CD4-positive, alpha-beta T cell treated with Interleukin-12 subunit alpha and Interleukin-12 subunit beta, for 1 hour (primary cell): Measurements from ENCODE around the gene WWP2.
A peak's percentile ranks its signal among the peaks of the same experiment; 100 is the strongest.
"Not testable (repeated sequence)": the region's sequence is repeated elsewhere in the genome, so short reads cannot be mapped to it uniquely, and the experiment has no call there.

Experiments used
- DNase-seq: peaks from one replicate; pipeline ENCODE4 v3.0.0-alpha.2; 2020

Gene WWP2

DNA sequence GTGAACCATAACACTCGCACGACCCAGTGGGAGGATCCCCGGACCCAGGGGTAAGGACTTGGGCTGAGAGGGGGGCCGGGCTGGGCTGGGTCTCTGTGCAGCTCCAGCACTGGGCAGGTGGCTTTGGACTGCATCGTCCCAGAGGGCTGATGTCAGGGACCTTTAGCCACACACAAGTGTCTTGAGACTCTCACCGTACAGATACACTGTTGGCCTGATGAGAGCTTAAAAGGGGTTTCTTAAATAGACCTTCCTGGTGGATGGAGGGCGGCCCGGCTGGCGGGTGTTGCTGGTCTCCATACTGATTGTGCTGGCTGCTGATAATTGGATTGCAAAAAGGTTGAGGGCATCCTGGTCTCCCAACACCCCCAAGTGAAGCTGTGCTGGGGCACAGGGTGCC is 167.3 kb downstream of the WWP2 start:
- no peak for DNase-seq

- DNase-seq: peak; percentile 57
Observed at GRCh38 chr16:69930117-69930776, 168.1 kb downstream of the WWP2 start.

DNA sequence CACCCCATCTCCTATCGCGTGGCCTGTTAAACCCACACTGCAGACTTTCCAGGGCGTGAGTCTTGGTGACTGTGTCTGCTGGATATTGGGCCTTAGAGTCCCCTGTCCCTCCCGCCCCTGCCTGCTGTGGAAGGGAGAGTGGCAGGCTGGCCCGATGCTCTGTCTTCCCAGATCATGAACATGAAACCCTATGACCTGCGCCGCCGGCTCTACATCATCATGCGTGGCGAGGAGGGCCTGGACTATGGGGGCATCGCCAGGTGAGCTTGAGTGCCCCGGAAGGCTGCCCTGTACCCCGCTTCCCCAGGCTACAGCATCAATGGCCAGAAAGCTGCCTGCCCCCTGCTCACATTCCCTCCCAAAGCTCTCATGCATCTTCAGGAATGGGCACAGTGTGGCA is 169.5 kb downstream of the WWP2 start:
- DNase-seq: no peak

DNA sequence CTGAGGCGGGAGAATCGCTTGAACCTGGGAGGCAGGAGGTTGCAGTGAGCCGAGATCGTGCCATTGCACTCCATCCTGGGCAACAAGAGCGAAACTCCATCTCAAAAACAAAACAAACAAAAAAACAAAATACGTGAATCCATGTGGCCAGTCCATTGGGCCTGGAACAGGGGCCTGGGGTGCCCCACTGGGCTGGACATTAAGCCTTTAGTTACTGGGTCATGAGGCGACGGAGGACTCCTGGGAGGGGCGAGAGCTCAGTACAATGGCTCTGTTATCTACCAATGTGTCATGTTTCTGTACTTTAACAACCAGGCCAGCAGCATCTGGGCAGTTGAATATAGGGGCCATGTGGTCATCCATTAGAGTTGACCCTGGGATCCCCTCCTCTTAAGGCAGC is 170.1 kb downstream of the WWP2 start:
- no peak for DNase-seq

DNA sequence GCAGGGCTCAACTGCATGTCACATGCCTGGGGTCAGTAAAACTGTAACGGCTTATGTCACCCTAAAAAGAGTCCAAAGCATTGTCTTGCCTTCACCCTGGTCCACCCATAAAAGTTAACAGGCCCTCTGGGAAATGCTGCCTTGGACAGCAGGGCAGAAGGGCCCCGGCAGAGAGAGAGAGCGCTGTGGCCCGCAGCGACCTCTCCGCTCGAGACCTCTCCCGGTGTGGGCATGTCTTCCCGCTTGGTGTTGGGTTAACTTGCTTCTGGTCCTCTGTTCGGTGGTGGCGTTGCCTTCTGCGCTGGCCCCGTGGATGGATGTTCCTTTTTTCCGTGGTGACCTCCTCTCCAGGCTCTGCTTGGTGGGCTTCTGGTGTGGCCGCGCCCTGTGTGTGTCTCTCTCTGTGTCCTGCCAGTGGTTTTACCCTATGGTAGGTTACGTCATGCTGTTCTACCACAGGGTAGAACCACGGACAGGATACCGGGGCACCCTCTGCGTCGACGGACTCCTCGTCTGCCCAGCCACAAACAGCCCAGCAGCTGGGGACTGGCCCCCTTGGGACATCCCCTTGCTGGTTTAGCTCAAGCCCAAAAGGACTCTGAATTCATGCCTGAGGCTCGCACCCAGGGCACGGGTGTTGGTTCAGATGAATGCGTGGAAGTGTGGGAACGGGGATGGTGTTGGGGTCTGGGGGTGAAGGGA is 170.7 kb downstream of the WWP2 start:
- DNase-seq: no peak

- no peak for DNase-seq
Observed at GRCh38 chr16:69934044-69934443, 171.9 kb downstream of the WWP2 start.

GRCh38 chr16:69934751-69935150 is 172.6 kb downstream of the WWP2 start:
- no peak for DNase-seq

DNA sequence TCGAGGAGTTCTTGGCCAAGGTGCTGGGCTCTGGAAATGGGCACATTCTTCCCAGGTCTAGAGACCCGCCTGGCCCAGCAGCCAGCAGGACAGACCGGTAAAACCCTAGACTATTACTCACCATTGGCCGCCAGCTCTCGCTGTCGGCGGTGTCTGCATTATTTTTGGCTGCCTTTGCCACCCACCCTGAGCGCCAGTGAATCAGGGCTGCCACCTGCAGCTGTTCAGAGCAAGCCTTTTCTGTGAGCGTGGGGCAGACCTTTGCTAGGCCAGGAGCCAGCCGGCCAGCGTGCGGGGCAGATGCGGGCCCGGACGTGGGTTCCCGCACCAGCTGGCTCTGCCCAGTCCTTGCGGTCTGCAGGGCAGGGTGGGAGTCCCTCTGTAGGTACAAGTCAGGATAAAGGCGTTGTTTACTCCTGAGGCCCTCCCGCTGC is 173.2 kb downstream of the WWP2 start:
- no peak for DNase-seq

- no peak for DNase-seq
Observed at GRCh38 chr16:69935740-69936139, 173.6 kb downstream of the WWP2 start.

- DNase-seq: no peak
Observed at GRCh38 chr16:69936252-69936651, 174.1 kb downstream of the WWP2 start.

DNA sequence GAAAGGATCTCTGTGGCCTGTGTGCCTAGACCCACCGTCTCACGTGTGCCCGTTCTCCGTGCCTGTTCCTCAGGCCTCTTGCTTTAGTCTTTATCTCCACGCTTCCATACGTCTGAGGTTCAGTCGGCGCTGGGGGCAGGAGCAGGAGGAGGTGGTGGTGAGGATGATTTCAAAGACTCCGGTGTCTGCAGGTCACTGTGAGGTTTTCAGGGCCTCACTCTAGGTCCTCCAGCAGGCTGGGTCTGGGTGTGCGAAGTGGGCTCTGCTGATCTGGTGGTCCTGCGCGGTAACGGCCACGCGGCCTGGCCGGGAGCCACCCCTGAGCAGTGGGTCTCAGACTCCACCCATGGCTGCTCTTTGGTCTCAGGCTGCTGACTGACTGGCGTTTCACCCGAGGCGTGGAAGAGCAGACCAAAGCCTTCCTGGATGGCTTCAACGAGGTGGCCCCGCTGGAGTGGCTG is 174.6 kb downstream of the WWP2 start:
- DNase-seq: no peak

- no peak for DNase-seq
Observed at GRCh38 chr16:69937465-69937951, 175.4 kb downstream of the WWP2 start.

DNA sequence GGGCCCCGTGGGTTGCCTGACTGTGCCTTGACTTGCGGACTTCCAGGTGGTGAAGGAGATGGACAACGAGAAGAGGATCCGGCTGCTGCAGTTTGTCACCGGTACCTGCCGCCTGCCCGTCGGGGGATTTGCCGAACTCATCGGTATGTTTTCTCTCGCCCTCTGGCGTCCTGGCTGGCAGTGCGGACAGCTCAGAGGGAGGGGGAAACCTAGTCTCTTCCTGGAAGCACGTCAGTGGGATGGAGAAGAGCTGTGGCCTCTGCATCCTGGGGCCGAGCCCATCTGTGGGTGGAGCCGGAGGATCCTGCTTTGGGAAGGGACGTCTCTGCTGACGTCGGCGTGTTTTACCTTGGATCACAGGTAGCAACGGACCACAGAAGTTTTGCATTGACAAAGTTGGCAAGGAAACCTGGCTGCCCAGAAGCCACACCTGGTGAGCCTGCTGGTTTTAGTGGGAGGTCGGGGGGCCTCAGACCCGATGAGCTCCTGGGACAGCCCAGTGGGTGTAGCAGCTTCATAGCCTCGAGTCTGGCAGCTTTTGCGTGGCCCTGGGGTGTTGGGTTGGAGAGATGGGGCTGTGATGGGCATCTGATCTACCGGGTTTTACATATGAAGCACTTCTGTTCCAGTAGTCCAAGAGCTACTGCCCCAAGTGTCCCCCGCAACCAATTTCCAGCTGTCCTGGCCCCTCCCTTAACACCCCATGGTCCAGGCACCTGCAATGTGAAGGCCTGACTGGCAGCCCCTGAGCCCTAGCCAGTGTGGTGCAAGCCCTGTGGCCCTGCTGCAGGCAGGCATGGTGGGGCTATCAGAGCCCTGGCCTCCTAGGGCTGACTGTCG is 177.1 kb downstream of the WWP2 start:
- DNase-seq: no peak

GRCh38 chr16:69939821-69940585 is 177.9 kb downstream of the WWP2 start:
- no peak for DNase-seq

DNA sequence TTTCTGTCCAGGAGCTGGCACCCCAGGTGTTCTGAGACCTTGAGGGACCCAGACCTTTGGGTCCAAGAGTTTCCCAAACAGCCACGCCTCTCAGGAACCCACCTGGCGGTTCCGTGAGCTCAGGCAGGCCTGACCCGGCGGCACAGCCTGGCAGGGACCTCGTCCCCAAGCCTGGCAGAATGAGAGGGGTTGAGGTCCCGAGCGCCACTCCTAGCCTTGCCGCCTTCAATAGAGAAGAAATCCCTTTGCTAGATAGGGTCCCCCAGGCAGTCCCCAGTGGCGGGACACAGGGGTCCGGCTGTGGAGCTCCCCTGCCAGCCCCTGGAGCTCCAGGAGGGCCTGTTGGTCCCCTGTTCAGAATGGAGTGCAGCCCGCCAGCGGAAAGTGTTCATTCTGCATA is 178.5 kb downstream of the WWP2 start:
- no peak for DNase-seq

DNA sequence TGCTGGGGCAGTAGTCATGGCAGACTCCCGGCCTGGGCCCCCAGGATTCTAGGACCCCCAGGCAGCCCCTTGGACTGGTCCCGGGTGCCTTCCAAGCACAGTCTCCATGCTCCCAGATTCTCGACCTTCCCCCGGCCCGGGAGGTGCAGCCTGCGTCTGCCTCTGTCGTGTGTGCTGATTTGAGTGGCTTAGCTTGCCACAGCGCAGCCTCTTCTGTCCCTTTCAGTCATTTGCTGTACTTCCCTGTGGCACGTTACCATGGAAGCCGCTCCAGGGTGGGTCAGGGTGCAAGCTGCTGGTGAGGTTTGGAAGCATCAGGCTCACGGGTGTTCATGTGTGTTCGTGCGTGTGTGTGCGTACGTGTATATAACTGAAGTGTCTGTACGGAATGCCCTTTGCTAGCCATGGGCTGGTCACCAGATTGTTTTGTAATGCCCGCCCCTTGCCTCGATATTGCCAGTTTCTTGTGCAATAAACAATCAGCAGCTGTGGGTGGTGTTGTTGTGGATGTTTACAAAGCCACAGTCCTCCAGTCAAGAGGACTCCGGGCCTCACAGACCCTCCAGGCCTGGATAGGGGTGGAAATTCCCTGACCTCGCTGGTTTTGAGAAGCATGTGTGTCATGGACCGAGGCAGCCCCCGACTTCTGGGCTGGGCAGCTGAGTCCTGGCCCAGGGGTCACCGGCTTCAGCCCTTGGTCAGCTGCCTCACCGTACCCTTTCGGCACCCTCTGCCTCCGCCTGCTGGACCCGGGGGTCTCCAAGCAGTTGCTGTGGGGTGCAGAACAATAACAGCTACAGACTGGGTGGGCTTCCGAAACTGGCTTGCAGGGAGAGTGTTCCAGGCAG is 179.3 kb downstream of the WWP2 start:
- DNase-seq: no peak

DNA sequence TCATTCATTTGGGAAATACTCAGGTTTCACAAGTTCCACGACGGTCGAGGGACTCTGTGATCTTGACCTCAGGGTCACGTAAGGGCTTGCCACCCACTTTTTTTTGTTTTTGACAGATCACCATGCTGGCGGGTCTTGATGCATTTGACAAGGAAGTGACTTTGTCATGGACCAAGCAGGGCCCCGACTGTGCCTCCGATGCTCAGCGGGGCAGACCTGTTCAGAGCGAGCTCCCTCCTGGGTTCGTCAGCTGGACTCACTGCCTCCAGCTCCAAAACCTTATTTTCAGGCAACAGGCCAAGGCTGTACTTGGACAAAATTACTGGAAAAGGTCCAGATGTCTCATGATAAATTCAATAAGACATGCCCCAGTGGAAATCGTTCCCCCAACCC is 180.0 kb downstream of the WWP2 start:
- no peak for DNase-seq

GRCh38 chr16:69942627-69943170 is 180.6 kb downstream of the WWP2 start:
- no peak for DNase-seq

DNA sequence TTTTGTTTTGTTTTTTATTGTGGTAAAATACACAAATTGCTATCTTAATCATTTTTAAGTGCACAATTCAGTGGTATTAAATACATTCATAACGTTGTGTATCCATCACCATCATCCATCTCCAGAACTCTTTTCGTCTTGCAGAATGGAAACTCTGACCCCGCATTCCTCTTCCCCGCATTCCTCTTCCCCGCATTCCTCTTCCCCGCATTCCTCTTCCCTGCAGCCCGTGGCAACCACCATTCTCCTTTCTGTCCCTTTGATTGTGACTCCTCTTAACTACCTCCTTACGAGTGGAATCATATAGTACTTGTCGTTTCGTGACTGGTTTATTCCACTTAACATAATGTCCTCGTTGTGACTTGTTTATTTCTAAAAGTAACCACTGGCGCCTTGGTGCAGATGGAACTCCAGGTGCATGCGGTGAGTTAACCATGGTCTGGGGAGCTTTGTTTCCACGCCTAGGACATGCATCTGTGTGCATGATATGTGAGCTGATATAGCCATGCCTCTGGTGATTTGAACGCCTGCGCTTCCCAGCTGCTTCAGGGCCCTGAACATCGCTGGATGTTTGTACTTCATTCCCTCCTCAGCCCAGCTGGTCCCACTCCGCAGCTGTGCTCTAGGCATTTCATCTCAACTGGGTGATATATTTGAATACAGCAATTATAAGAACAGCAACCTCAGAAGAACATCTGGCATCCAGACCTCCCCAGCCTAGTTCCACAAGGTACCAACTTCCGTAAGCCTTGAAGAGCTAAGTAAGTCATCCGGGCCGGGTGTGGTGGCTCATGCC is 181.3 kb downstream of the WWP2 start:
- not testable (repeated sequence) for DNase-seq

DNA sequence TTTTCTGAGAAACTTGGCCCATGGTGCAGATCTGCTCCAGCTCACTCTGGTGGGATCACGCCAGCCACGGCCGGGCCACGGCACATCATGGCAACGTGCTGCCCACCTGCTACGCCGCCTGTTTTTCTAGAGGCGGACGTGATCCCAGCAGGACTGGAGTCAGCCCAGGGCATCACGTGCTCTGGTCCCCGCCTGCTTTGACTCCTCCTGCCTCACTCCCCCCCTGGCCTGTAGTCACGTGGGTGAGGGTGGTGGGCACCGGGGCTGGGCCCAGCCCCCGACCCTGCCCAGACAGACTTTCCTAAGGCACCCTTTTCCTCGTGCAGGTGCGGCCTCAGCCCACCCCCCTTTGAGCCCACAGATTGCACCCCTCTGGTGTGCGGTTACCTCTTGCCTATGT is 188.3 kb downstream of the WWP2 start:
- DNase-seq: not testable (repeated sequence)
